GM18520 (cell line): ENCODE results near the gene PCNT.

Source experiments
- ATAC-seq: cut with Tn5 transposase; IDR thresholded peaks from one replicate; pipeline ENCODE4 v1.9.1; 2021; ENCODE audit not compliant: unreplicated experiment

PCNT gene

GRCh38 chr21:46377789-46378188 is 53.8 kb downstream of the PCNT start:
- ATAC-seq: no peak

- ATAC-seq: no peak
Measured at GRCh38 chr21:46379105-46379504, 55.1 kb downstream of the PCNT start.

DNA sequence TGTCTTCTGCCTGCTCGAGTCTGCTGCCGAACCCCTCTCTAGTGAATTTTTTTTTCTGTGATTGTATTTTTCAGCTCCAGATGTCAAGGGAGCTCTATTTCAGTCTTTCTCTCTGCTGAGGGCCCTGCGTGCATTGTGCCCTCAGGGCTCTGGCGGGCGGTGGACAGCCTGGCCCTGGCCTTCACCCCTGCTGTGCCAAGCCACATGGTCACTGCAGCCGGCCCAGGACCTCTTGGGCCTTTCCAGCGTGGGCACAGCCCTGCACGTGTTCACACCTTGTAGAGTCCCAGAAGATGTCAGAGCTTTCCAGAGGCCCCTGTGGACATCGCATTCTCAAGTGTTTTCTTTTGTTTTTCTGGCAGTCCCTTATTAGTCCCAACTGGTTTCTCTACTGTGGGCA is 55.7 kb downstream of the PCNT start:
- ATAC-seq: no peak

- no peak for ATAC-seq
Measured at GRCh38 chr21:46381541-46381940, 57.6 kb downstream of the PCNT start.

GRCh38 chr21:46384556-46384955 is 60.6 kb downstream of the PCNT start:
- no peak for ATAC-seq

DNA sequence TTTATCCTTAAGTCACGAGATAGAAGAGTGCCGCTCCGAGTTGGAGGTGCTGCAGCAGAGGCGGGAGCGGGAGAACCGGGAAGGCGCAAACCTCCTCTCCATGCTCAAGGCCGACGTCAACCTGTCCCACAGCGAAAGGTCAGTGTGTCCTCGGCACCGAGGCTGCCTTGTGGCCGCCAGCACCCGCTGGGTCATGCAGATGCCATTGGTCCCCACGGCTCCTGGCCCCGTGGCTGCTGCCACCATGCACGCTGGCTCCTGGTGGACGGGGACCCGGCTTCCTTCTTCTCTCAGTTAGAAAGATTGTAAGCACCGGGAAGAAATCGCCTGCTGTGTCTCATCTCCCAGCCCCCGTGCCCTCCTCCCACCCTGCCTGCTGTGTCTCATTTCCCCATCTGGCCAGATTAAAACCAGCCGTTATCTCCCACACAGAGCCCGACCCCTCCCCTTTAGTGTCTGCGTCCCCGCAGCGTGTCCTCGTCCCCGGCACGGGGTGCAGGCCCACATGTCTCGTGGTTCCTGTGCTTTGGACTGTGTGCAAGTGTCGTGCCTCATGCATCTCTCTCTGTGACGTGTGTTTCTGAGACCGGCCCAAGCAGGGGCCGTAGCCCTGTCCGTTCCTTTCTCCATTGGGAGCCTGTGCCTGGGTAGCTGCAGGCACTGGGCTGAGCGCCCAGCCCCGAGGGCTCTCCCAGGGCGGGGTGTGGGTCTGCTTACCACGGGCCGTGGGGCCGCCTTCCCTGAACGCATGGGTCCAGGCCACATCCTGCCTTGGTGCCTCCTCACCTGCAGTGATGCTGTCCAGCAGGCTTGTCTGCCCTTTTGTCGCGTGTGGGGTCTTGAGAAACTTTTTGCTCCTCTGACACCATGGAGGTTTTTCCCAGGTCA is 62.1 kb downstream of the PCNT start:
- no peak for ATAC-seq

DNA sequence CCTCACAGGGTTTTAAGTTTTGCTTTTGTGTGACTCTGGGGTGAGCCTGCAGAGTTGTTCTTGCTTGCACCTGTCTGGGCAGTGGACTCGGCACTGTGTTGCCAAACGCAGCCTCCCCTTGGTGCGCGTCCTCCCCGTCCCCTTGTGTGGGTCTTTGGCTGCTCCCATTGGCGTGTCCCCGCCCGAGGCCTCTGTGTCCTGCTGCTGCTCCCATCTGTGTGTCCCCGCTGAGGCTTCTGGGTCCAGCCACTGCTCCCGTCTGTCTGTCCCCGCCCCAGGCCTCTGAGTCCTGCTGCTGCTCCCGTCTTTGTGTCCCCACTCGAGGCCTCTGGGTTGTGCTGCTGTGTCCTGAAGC is 62.8 kb downstream of the PCNT start:
- no peak for ATAC-seq

- no peak for ATAC-seq
Measured at GRCh38 chr21:46388206-46388880, 64.4 kb downstream of the PCNT start.

- no peak for ATAC-seq
Measured at GRCh38 chr21:46388896-46389295, 64.9 kb downstream of the PCNT start.

DNA sequence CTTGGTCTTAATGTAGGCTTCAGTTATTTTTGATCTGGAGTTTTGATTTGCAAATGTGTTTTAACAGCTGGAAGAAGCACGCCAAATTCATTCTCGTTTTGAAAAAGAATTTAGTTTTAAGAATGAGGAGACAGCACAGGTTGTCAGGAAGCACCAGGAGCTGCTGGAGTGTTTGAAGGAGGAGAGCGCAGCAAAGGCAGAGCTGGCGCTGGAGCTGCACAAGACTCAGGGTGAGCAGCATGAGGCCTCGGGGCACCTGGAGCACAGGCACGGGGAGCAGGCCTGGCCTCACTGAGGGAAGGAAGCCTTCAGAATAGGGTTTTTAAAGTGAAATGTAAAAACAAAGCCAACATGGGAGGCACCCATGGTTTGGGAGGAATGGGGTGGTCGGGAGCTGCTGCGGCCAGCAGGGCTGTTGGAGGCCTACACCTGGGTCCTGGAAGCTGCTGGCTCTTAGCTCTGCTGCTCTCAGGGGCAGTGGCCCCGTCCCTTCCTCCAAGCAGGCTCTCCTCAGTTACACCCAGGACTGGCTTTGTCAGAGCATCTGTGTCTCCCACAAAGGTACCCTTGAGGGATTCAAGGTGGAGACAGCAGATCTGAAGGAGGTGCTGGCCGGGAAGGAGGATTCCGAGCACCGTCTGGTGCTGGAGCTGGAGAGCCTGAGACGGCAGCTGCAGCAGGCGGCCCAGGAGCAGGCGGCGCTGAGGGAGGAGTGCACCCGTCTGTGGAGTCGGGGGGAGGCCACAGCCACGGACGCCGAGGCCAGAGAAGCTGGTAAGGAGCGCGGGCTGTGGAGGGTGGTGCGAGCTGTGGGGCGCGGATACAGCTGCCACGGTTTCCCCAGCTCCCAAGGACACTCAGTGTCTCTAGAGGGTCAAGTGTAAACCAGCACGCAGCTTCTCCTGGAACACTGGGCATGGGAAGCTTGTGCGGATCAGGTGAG is 66.9 kb downstream of the PCNT start:
- no peak for ATAC-seq

DNA sequence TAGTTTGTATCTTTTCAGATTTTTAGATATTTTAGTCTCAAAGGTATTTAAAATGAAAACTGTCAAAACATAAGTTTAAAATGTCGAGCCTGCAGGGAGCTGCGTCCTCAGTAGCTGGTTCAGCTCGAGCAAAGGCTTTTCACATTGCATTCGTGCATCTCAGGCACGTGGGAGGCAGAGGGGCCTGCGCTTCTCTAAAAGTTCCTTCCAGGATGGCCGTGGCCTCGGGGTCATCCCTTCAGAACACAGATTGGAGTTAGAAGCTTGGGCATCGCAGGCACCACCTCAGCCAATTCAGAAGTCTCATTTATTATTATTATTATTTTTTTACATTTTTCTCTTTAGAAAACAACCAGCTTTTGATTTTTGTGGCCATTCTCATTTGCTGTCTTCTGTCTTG is 67.8 kb downstream of the PCNT start:
- ATAC-seq: no peak

GRCh38 chr21:46392921-46393320 is 69.0 kb downstream of the PCNT start:
- no peak for ATAC-seq

DNA sequence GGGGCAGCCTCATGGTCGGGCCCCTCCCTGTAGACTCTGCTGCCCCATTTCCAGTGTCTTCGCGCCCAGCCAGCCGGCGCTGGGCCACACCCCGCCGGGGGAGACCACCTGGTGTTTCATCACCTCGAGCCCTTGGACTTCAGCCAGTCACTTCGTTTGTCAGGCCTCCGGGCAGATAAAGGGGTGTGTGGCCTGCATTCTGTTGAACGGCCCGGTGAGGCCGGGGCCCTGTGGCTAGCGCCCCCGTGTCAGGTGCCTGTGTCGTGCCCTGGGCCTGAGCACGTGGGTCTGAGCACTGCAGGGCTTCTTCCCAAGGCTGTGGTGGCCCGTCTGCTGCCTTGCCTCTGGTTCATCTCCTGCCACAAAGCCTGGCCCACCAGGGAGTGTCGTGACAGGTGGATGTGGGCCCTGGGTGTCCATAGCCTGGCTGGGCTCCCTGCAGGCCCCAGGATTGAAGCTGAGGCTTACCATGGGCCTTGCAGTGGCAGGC is 69.5 kb downstream of the PCNT start:
- no peak for ATAC-seq

DNA sequence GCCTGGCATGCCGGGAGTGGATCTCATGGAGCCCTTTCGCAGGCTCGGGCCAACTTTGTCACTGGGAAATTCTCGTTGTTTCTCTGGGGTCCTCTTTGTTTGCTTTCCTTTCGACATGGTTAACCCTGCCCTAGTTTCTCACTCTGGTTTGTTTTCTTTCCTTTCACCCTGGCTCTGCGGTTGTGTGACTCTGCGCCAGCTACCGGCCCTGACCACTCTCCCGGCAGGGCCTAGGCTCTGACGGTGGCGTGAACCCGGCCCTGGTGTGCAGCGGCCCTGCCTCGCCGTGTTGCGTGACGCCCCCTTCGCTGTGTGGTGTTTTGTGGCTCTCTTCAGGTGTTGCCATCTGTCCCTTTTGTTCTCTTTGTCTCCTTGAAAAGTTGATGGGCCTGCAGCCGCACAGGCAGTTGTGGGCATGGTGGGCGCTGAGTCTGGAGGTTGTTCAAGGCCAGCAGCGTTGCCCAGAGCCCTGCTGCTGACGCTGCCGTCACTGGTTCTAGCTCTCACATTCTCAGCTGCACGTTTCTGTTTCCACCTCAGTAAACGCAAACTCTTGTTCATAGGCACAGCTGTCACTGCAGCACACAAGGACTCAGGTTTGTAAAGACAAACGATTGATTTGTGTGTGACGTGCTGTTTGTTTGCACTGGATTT is 70.1 kb downstream of the PCNT start:
- no peak for ATAC-seq

DNA sequence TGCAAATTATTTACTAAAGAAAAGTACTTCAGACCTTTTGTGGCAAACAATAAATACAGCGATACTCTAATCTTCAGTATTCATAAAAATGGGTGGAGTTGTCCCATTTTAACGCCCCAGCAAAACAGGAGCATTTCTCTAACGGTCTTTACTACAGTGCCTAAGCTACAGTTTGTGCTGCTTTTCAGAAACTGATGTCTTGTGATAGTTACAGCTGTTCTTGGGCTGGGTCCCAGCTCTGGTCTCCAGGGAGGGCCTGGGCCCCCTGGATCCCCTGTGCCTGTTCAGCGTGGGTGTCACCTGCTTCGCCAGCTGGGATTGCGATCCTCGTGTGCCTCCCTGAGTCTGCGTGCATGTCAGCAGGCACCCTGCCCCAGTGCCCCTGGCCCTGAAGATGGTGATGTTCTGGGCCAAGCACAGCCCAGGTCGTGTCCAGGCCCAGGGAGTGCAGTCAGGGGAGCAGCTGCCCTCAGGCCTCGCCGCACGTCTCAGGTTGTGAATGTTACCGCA is 70.7 kb downstream of the PCNT start:
- no peak for ATAC-seq

- ATAC-seq: no peak
Measured at GRCh38 chr21:46397211-46397905, 73.4 kb downstream of the PCNT start.

- ATAC-seq: no peak
Measured at GRCh38 chr21:46397993-46398392, 74.0 kb downstream of the PCNT start.

GRCh38 chr21:46399129-46399528 is 75.2 kb downstream of the PCNT start:
- no peak for ATAC-seq

- ATAC-seq: no peak
Measured at GRCh38 chr21:46399686-46400085, 75.7 kb downstream of the PCNT start.
